NCI-H510A treated with DMSO at 0.1 percent for 48 hours (cell line): ENCODE results near the gene PTPRN2.

Experiments
- DNase-seq: peaks from one replicate; lab custom pipeline; 2025; lab: John Stamatoyannopoulos, UW

The PTPRN2 gene

GRCh38 chr7:157551325-157552070 lies 1036.1 kb downstream of the PTPRN2 start:
- DNase-seq = no peak

GRCh38 chr7:157550300-157551275 lies 1037.0 kb downstream of the PTPRN2 start:
- DNase-seq = no peak

- DNase-seq = no peak
Measured at GRCh38 chr7:157549612-157550299, 1037.9 kb downstream of the PTPRN2 start.

GRCh38 chr7:157548691-157549303 lies 1038.8 kb downstream of the PTPRN2 start:
- no peak for DNase-seq

GRCh38 chr7:157547611-157548010 lies 1040.0 kb downstream of the PTPRN2 start:
- DNase-seq = no peak

- DNase-seq = no peak
Measured at GRCh38 chr7:157547102-157547501, 1040.5 kb downstream of the PTPRN2 start.

GRCh38 chr7:157545681-157546060 lies 1042.0 kb downstream of the PTPRN2 start:
- DNase-seq = no peak

- DNase-seq = no peak
Measured at GRCh38 chr7:157544980-157545680, 1042.5 kb downstream of the PTPRN2 start.

GRCh38 chr7:157544226-157544625 lies 1043.4 kb downstream of the PTPRN2 start:
- no peak for DNase-seq

- no peak for DNase-seq
Measured at GRCh38 chr7:157543791-157544190, 1043.8 kb downstream of the PTPRN2 start.

- no peak for DNase-seq
Measured at GRCh38 chr7:157543276-157543675, 1044.3 kb downstream of the PTPRN2 start.

- no peak for DNase-seq
Measured at GRCh38 chr7:157542068-157543021, 1045.3 kb downstream of the PTPRN2 start.

GRCh38 chr7:157541295-157542067 lies 1046.1 kb downstream of the PTPRN2 start:
- DNase-seq = no peak

GRCh38 chr7:157540606-157541294 lies 1046.9 kb downstream of the PTPRN2 start:
- DNase-seq = no peak

- no peak for DNase-seq
Measured at GRCh38 chr7:157540020-157540419, 1047.6 kb downstream of the PTPRN2 start.

- no peak for DNase-seq
Measured at GRCh38 chr7:157539521-157539920, 1048.1 kb downstream of the PTPRN2 start.

GRCh38 chr7:157538735-157539134 lies 1048.9 kb downstream of the PTPRN2 start:
- no peak for DNase-seq

- no peak for DNase-seq
Measured at GRCh38 chr7:157538321-157538720, 1049.3 kb downstream of the PTPRN2 start.

- no peak for DNase-seq
Measured at GRCh38 chr7:157537056-157537455, 1050.6 kb downstream of the PTPRN2 start.
